ENCODE results near the gene HIBCH. TPM values are rescaled to one million over a fixed set of nuclear protein-coding genes. Genes with fewer than 3 reads are reported as not detected.
A peak's percentile ranks its signal among the peaks of the same experiment; 100 is the strongest.
"Not testable (repeated sequence)": the region's sequence is repeated elsewhere in the genome, so short reads cannot be mapped to it uniquely, and the experiment has no call there.

Gene HIBCH
- total RNA-seq, 2 experiments from 2014 or later = 17.2 to 18.7 TPM

- DNase-seq (no peak), ATAC-seq (no peak)
- CTCF ChIA-PET = no interaction called here
- H3K27me3 Mint-ChIP-seq = peaks cover 6% of the 10 kb centered on the region
- H3K27ac Mint-ChIP-seq = no peak overlapping the region
- peaks cover 2% of the 10 kb centered on the region for H3K36me3 Mint-ChIP-seq
- no peaks in the 10 kb centered on the region for H3K4me1 Mint-ChIP-seq
- H3K4me3 Mint-ChIP-seq = no peak overlapping the region
- no peaks in the 10 kb centered on the region for H3K9me3 Mint-ChIP-seq (ENCODE audit: low read depth)
These were observed 16.8 kb upstream of the HIBCH start for GRCh38 chr2:190336420-190336819.

GRCh38 chr2:190335584-190335983 is 16.0 kb upstream of the HIBCH start:
- H3K27ac Mint-ChIP-seq; CTCF ChIA-PET; H3K4me1 Mint-ChIP-seq; H3K9me3 Mint-ChIP-seq (ENCODE audit: low read depth); ATAC-seq; H3K36me3 Mint-ChIP-seq; DNase-seq; H3K4me3 Mint-ChIP-seq: not testable (repeated sequence)
- peaks cover 11% of the 10 kb centered on the region for H3K27me3 Mint-ChIP-seq

- Mint-ChIP-seq H3K4me3 (no peak overlapping the region), H3K4me1 (no peaks in the 10 kb centered on the region), H3K36me3 (peaks cover 2% of the 10 kb centered on the region), H3K27ac (no peak overlapping the region), H3K9me3 (ENCODE audit: low read depth) (no peaks in the 10 kb centered on the region), H3K27me3 (peaks cover 15% of the 10 kb centered on the region)
- CTCF ChIA-PET = no interaction called here
- no peak for DNase-seq
- ATAC-seq = no peak
These were observed 15.6 kb upstream of the HIBCH start for GRCh38 chr2:190335225-190335559.

DNA sequence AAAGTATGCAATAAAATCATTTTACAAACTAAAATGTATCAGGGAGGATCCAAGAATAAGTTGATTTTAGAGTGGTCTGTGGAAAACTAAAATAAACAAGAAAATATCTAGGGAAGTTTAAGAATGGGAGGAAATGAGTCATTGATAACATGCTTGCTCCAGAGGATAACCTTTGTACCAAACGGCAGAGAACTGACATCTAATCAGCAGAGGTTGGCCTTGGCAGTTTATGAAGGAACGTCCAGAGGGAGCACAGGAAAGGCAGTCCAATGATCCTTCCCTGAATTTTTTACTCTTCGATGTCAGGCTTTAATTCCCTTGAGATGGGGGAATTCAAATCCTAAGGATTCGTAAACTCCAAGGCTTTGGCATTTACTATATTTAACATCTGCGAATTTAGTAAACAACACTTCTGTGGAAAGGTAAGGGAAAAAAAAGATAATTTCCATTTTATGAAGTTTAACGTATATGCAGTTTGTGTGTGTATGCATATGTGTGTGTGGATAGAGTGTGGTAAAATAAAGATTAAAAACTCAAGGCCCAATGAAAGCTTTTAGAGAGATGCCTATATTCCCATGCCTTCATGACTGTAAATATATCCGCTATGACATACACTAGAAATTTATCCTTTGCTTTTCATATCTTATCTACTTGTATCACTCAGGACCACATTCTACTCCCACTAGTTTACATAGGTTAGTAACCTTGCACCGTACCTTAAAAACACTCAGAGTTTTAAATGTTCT is 15.0 kb upstream of the HIBCH start:
- H3K27me3 Mint-ChIP-seq = peaks cover 20% of the 10 kb centered on the region
- peaks cover 2% of the 10 kb centered on the region for H3K36me3 Mint-ChIP-seq
- H3K9me3 Mint-ChIP-seq (ENCODE audit: low read depth) = no peaks in the 10 kb centered on the region
- CTCF ChIA-PET = no interaction called here
- no peak overlapping the region for H3K4me3 Mint-ChIP-seq
- DNase-seq (no peak), ATAC-seq (no peak)
- H3K27ac Mint-ChIP-seq = no peak overlapping the region
- no peaks in the 10 kb centered on the region for H3K4me1 Mint-ChIP-seq

DNA sequence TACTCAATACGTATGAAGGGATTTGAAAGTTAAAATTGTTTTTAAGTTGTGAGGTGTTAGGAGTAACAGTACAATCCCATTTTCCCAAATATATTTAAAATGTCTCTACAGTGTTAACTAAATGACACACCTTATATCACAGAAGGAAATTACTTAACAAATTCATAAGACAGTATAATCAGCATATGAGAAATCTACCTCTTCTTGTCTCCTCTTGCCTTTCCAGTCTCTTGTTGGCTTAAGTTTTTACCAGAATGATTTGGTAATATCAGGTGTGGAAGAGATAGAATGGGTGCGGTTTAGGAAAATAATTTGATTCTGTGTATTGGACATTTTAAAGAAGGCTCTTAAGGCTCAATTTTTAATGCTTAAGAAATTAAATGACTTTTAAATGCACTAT is 14.3 kb upstream of the HIBCH start:
- CTCF ChIA-PET = no interaction called here
- DNase-seq = no peak
- no peak for ATAC-seq
- no peak overlapping the region for H3K4me3 Mint-ChIP-seq
- no peaks in the 10 kb centered on the region for H3K9me3 Mint-ChIP-seq (ENCODE audit: low read depth)
- H3K36me3 Mint-ChIP-seq = peaks cover 2% of the 10 kb centered on the region
- peaks cover 25% of the 10 kb centered on the region for H3K27me3 Mint-ChIP-seq
- H3K4me1 Mint-ChIP-seq = no peaks in the 10 kb centered on the region
- no peak overlapping the region for H3K27ac Mint-ChIP-seq

GRCh38 chr2:190333395-190333794 is 13.8 kb upstream of the HIBCH start:
- ATAC-seq = no peak
- CTCF ChIA-PET = no interaction called here
- H3K36me3 Mint-ChIP-seq = peaks cover 2% of the 10 kb centered on the region

GRCh38 chr2:190328573-190329147 is 9.0 kb upstream of the HIBCH start:
- H3K27me3 Mint-ChIP-seq = peaks cover 40% of the 10 kb centered on the region
- no peak overlapping the region for H3K27ac Mint-ChIP-seq
- H3K4me1 Mint-ChIP-seq = no peaks in the 10 kb centered on the region
- no peaks in the 10 kb centered on the region for H3K9me3 Mint-ChIP-seq (ENCODE audit: low read depth)
- ATAC-seq (no peak), DNase-seq (no peak)
- no peaks in the 10 kb centered on the region for H3K36me3 Mint-ChIP-seq
- CTCF ChIA-PET = interaction anchor here (1.7 kb wide), 1 partner anchor 9 kb away, joined by 6 read pairs; the partner anchor contains the start of gene HIBCH
- no peak overlapping the region for H3K4me3 Mint-ChIP-seq

More at GRCh38 chr2:190333395-190333794, 13.8 kb upstream of the HIBCH start:
- Mint-ChIP-seq H3K27ac (no peak overlapping the region), H3K4me3 (no peak overlapping the region), H3K27me3 (peaks cover 25% of the 10 kb centered on the region), H3K9me3 (ENCODE audit: low read depth) (no peaks in the 10 kb centered on the region), H3K4me1 (no peaks in the 10 kb centered on the region)
- no peak for DNase-seq

- Mint-ChIP-seq H3K9me3 (ENCODE audit: low read depth) (no peaks in the 10 kb centered on the region), H3K4me3 (no peak overlapping the region), H3K27me3 (peaks cover 35% of the 10 kb centered on the region), H3K4me1 (no peaks in the 10 kb centered on the region), H3K27ac (no peak overlapping the region), H3K36me3 (no peaks in the 10 kb centered on the region)
- DNase-seq (no peak), ATAC-seq (no peak)
- CTCF ChIA-PET = interaction anchor here (1.7 kb wide), 1 partner anchor 8 kb away, joined by 6 read pairs; the partner anchor contains the start of gene HIBCH
These were observed 8.4 kb upstream of the HIBCH start for GRCh38 chr2:190327867-190328572.

- H3K27ac Mint-ChIP-seq = no peak overlapping the region
- no peaks in the 10 kb centered on the region for H3K9me3 Mint-ChIP-seq (ENCODE audit: low read depth)
- no peak for ATAC-seq
- no peak for DNase-seq
- peaks cover 29% of the 10 kb centered on the region for H3K27me3 Mint-ChIP-seq
- peaks cover 11% of the 10 kb centered on the region for H3K4me1 Mint-ChIP-seq
- no peak overlapping the region for H3K4me3 Mint-ChIP-seq
- no peaks in the 10 kb centered on the region for H3K36me3 Mint-ChIP-seq
- CTCF ChIA-PET = no interaction called here
These were observed 6.0 kb upstream of the HIBCH start for GRCh38 chr2:190325588-190325987.

DNA sequence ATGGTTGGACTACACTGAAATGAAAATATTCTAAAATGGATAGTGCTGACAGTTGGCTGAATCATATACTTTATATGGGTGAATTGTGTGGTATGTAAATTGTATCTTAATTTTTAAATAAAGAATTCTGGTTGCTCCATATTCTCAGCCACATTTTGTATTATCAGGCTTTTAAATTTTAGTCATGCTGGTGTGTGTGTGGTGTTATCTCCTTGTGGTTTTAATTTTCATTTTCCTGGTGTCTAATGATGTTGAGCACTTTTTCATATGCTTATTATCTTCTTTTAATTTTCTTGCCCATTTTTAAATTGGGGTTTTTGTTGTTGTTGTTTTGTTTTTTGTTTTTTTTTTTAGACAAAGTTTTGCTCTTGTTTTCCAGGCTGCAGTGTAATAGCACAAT is 3.8 kb upstream of the HIBCH start:
- Mint-ChIP-seq H3K27me3 (peaks cover 15% of the 10 kb centered on the region), H3K9me3 (ENCODE audit: low read depth) (no peaks in the 10 kb centered on the region), H3K27ac (no peak overlapping the region), H3K36me3 (peaks cover 1% of the 10 kb centered on the region), H3K4me1 (peaks cover 27% of the 10 kb centered on the region), H3K4me3 (no peak overlapping the region)
- ATAC-seq (no peak), DNase-seq (no peak)
- CTCF ChIA-PET = no interaction called here

DNA sequence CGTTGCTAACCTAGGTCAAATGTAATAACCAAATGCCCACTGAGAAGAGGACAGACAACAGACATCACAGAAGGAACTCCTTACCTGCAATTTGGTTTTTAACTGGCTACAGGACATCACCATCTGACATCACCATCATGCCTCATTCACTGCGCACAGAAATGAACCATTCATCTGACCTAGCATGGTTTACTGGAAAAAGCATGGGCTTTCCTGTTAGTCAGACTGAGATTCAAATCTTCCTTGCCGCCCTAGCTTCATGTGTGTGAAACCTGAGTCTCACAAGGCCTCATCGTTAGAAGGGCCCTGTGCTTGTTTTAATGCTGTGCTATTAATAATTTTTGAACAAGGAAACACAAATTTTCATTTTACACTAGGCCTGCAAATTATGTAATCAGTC is 1.1 kb upstream of the HIBCH start:
- ATAC-seq = peak; percentile 25
- Mint-ChIP-seq H3K9me3 (ENCODE audit: low read depth) (no peaks in the 10 kb centered on the region), H3K36me3 (peaks cover 1% of the 10 kb centered on the region), H3K4me3 (peak overlapping the region; percentile 100), H3K27ac (peak overlapping the region; percentile 98), H3K27me3 (no peaks in the 10 kb centered on the region), H3K4me1 (peaks cover 46% of the 10 kb centered on the region)
- DNase-seq = peak; percentile 63
- CTCF ChIA-PET = interaction anchor here (1.2 to 2.7 kb wide), 6 partner anchors 8 to 232 kb away, joined by 3 to 9 read pairs (median 6); partner anchors contain the start of gene INPP1

DNA sequence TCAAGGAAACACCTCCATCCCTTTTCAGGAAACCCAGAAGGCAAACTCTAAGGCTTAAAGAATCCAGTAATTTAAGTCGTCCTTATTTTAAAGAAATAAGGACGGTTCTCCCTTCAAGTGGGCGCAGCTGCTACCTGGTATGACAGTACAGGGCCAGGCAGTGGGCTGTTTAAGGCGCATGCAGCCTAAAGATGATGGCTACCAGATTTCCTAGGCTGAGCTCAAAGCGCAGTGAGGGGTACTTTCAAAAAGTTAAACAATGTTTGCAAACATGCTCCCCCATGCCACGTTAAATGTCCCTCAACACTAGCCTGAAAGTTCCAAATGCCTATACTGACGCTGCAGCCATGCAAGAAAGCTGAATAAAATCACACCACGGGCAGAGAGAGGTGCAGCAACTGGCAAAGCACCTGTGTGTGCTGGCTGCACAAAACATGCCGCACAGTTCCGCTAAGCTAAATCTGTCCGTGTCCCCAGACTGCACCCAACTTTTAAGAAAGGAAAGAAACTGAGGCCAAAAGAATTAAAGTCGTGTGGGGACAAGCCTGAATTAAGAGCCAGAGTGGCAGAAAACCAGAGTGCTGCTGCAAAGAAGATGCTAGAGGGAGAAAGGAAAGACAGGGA is 583 bp downstream of the HIBCH start:
- peak overlapping the region; percentile 100 for H3K4me3 Mint-ChIP-seq

DNA sequence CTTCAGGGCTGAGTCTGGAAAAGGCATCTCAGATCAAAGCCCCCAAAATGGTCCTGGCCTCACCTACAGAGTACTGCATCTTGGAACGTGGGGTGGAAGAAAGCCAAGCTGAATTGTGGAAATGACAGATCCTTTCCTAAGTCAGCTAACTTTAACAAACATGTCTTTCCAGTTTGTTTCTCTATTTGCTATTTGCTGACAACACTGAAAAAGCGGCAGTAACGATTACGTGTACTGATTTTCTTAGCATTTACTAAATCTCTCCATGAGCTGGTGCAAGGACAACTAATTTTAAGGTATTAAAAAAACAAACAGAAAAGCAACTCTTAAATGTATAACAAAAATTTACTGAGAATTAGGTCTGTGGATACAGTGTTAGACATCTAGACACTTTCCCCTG is 1.1 kb downstream of the HIBCH start:
- no peaks in the 10 kb centered on the region for H3K27me3 Mint-ChIP-seq
- H3K4me3 Mint-ChIP-seq = peak overlapping the region; percentile 100
- no peak overlapping the region for H3K27ac Mint-ChIP-seq
- DNase-seq (no peak), ATAC-seq (no peak)
- peaks cover 5% of the 10 kb centered on the region for H3K36me3 Mint-ChIP-seq
- H3K9me3 Mint-ChIP-seq (ENCODE audit: low read depth) = no peaks in the 10 kb centered on the region
- H3K4me1 Mint-ChIP-seq = peaks cover 52% of the 10 kb centered on the region
- CTCF ChIA-PET = interaction anchor here (0.8 to 1.9 kb wide), 5 partner anchors 9 to 97 kb away, joined by 3 to 6 read pairs (median 5); partner anchors contain the start of gene INPP1

More for the DNA sequence above, 583 bp downstream of the HIBCH start:
- peaks cover 5% of the 10 kb centered on the region for H3K36me3 Mint-ChIP-seq
- no peaks in the 10 kb centered on the region for H3K27me3 Mint-ChIP-seq
- H3K4me1 Mint-ChIP-seq = peaks cover 52% of the 10 kb centered on the region
- peak; percentile 24 for ATAC-seq
- CTCF ChIA-PET = interaction anchor here (0.7 to 2.7 kb wide), 12 partner anchors 9 to 461 kb away, joined by 3 to 9 read pairs (median 5); partner anchors contain the start of gene INPP1
- peak overlapping the region; percentile 98 for H3K27ac Mint-ChIP-seq
- H3K9me3 Mint-ChIP-seq (ENCODE audit: low read depth) = no peaks in the 10 kb centered on the region
- peak; percentile 54 for DNase-seq

Measured in activated CD8-positive, alpha-beta memory T cell treated with anti-CD3 and anti-CD28 coated beads, Interleukin-2, amount 10 ng/mL, durations not matched to agents 7 days and 5 days (primary cell).